Measurements from ENCODE around the gene TGFB2. TPM values are rescaled to one million over a fixed set of nuclear protein-coding genes. Genes with fewer than 3 reads are reported as not detected.

The TGFB2 gene
- total and polyA plus RNA-seq, 10 donors = 0.24 to 5.5 (median 2.1) TPM

GRCh38 chr1:218298398-218298797 lies 46.7 kb upstream of the TGFB2 start:
- intact Hi-C loops (cut with DNase I; ENCODE audit: low total_unique reads) = no loop called here
- H3K27ac ChIP-seq = no peak overlapping the region
- WGBS, 5 donors = 85 to 94% (median 90%) methylated on average over 4 of the region's 4 CpGs
- DNase-seq = no peak
- TF ChIP-seq POLR2AphosphoS5 (IDR thresholded peaks at IDR 0.05) (no peak), CTCF (IDR thresholded peaks at IDR 0.05 in 8 of 11, conservative IDR thresholded peaks at IDR 0.05 in 3 of 11) (no peak), POLR2A (IDR thresholded peaks at IDR 0.05) (no peak)
- H3K4me1 ChIP-seq = peaks cover 0 to 5% (median 0%) of the 10 kb centered on the region in 6 donors
- H3K36me3 ChIP-seq = peaks cover 0 to 50% (median 8%) of the 10 kb centered on the region in 6 donors
- no peaks in the 10 kb centered on the region for H3K27me3 ChIP-seq (replicated peaks in 1 of 7)
- no peaks in the 10 kb centered on the region for H3K9me3 ChIP-seq
- no peak overlapping the region for H3K4me3 ChIP-seq

GRCh38 chr1:218299416-218299815 lies 45.7 kb upstream of the TGFB2 start:
- Histone ChIP-seq H3K4me1 (peaks cover 0 to 5% (median 0%) of the 10 kb centered on the region in 6 donors), H3K27me3 (replicated peaks in 1 of 7) (no peaks in the 10 kb centered on the region), H3K4me3 (no peak overlapping the region), H3K27ac (no peak overlapping the region), H3K9me3 (no peaks in the 10 kb centered on the region), H3K36me3 (peaks cover 0 to 55% (median 8%) of the 10 kb centered on the region in 6 donors)
- 77 to 87% (median 83%) methylated on average over 2 of the region's 2 CpGs for WGBS, 5 donors
- TF ChIP-seq CTCF (IDR thresholded peaks at IDR 0.05 in 8 of 11, conservative IDR thresholded peaks at IDR 0.05 in 3 of 11) (peak in 1 of 11 experiments; percentile 24), POLR2AphosphoS5 (IDR thresholded peaks at IDR 0.05) (no peak)
- DNase-seq = no peak
- intact Hi-C loops (cut with DNase I; ENCODE audit: low total_unique reads) = no loop called here

- Histone ChIP-seq H3K4me1 (peaks cover 0 to 5% (median 0%) of the 10 kb centered on the region in 6 donors), H3K36me3 (peaks cover 0 to 59% (median 12%) of the 10 kb centered on the region in 6 donors), H3K27ac (no peak overlapping the region), H3K9me3 (no peaks in the 10 kb centered on the region), H3K27me3 (replicated peaks in 1 of 7) (no peaks in the 10 kb centered on the region), H3K4me3 (no peak overlapping the region)
- 86 to 97% (median 94%) methylated on average over 1 of the region's 1 CpG for WGBS, 5 donors
- TF ChIP-seq POLR2AphosphoS5 (IDR thresholded peaks at IDR 0.05) (no peak), CTCF (IDR thresholded peaks at IDR 0.05 in 8 of 11, conservative IDR thresholded peaks at IDR 0.05 in 3 of 11) (no peak), POLR2A (IDR thresholded peaks at IDR 0.05) (no peak)
- intact Hi-C loops (cut with DNase I; ENCODE audit: low total_unique reads) = no loop called here
- no peak for DNase-seq
These were observed 43.9 kb upstream of the TGFB2 start for GRCh38 chr1:218301217-218301616.

GRCh38 chr1:218302155-218302554 lies 43.0 kb upstream of the TGFB2 start:
- H3K27me3 ChIP-seq (replicated peaks in 1 of 7) = no peaks in the 10 kb centered on the region
- peaks cover 0 to 62% (median 13%) of the 10 kb centered on the region in 6 donors for H3K36me3 ChIP-seq
- no peak for DNase-seq
- no peaks in the 10 kb centered on the region for H3K9me3 ChIP-seq
- intact Hi-C loops (cut with DNase I; ENCODE audit: low total_unique reads) = no loop called here
- TF ChIP-seq CTCF (IDR thresholded peaks at IDR 0.05 in 8 of 11, conservative IDR thresholded peaks at IDR 0.05 in 3 of 11) (no peak), POLR2A (IDR thresholded peaks at IDR 0.05) (no peak)
- peaks cover 0 to 5% (median 0%) of the 10 kb centered on the region in 6 donors for H3K4me1 ChIP-seq
- H3K4me3 ChIP-seq = no peak overlapping the region
- 88 to 98% (median 93%) methylated on average over 3 of the region's 3 CpGs for WGBS, 5 donors
- no peak overlapping the region for H3K27ac ChIP-seq
